ENCODE measurements around the gene HIGD1A. TPM values are rescaled to one million over a fixed set of nuclear protein-coding genes. Genes with fewer than 3 reads are reported as not detected.

Gene HIGD1A
- total and polyA plus RNA-seq, 2 of the 8 experiments (the other 6 are each of a cell fraction or from before 2014, with no cell fraction given) = 67.3 to 95.4 TPM

DNA sequence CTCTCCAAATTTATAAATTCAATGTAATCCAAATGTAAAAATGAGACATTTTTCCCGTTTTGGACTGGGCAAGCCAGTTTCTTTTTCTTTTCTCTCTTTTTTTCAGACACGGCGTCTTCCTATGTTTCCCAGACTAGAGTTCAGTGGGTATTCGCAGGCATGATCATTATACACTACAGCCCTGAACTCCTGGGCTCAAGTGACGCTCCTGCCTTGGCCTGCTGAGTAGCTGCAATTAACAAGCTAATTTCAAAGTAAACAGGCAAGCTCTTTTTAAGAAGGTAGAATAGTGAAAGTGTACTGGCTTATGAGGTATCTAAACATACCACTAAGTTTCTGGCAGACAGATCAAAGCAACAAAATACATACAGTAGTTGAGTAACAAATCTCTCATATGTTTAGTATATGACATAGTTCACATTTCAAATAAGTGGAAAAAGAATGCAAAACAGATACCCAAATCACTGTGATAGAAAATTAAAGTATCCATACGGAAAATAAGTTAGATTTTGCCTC lies 13.5 kb downstream of the HIGD1A start:
- Histone ChIP-seq H3K14ac (ENCODE audit: insufficient read length) (no peak overlapping the region), H3K23ac (ENCODE audit: insufficient read length) (no peak overlapping the region), H2BK5ac (ENCODE audit: low read depth, low read length) (no peak overlapping the region), H4K20me1 (replicated peaks in 1 of 2; ENCODE audit: control insufficient read depth in 1 of 2, insufficient read depth in 2 of 2, low read length in 2 of 2) (peaks cover 0 to 4% of the 10 kb centered on the region in 2 experiments), H4K8ac (ENCODE audit: extremely low read depth, insufficient read depth, low read length) (no peak overlapping the region), H2BK120ac (replicated peaks; ENCODE audit: low read depth, low read length) (no peak overlapping the region), H3K27ac (ENCODE audit: low read depth, low read length) (no peak overlapping the region), H4K91ac (replicated peaks; ENCODE audit: insufficient read length, low read length) (no peak overlapping the region), H3K23me2 (ENCODE audit: low read depth, low read length) (no peaks in the 10 kb centered on the region), H2AK5ac (ENCODE audit: low read depth, low read length) (no peak overlapping the region), H3K79me1 (ENCODE audit: low read depth, low read length) (no peaks in the 10 kb centered on the region; the same call in 1 of the 2 replicates), H2AFZ (ENCODE audit: low read length) (no peak overlapping the region), H3K9me3 (ENCODE audit: insufficient read depth in 2 of 2, low read depth in 1 of 2, low read length in 1 of 2) (no peaks in the 10 kb centered on the region), H3K4me1 (replicated peaks in 1 of 4; ENCODE audit: control insufficient read depth in 3 of 4, insufficient read depth in 4 of 4, low read length in 3 of 4) (peaks cover 0 to 3% (median 0%) of the 10 kb centered on the region in 4 experiments; a peak in 2 of 7 replicates), H2BK20ac (ENCODE audit: low read length) (no peak overlapping the region), H4K5ac (ENCODE audit: insufficient read length, low read depth, low read length) (no peak overlapping the region), H3K4me3 (ENCODE audit: extremely low read depth in 1 of 4, insufficient read depth in 2 of 4, low read depth in 3 of 4, low read length in 4 of 4) (no peak overlapping the region), H2BK12ac (ENCODE audit: low read depth, low read length) (no peak overlapping the region), H2BK15ac (ENCODE audit: low read length) (no peak overlapping the region), H3K4ac (replicated peaks; ENCODE audit: insufficient read length, low read depth, low read length) (no peak overlapping the region), H3K36me3 (ENCODE audit: control insufficient read depth in 2 of 4, insufficient read depth in 4 of 4, low read length in 3 of 4) (peaks cover 3 to 23% (median 12%) of the 10 kb centered on the region in 4 experiments; a peak in 5 of 8 replicates), H3K56ac (replicated peaks; ENCODE audit: insufficient read length, low read depth, low read length) (no peak overlapping the region), H3K9ac (replicated peaks in 1 of 4; ENCODE audit: extremely low read depth in 1 of 4, low read depth in 3 of 4, low read length in 3 of 4) (no peak overlapping the region), H3K27me3 (replicated peaks in 1 of 4; ENCODE audit: control insufficient read depth in 3 of 4, extremely low read depth in 1 of 4, insufficient read depth in 3 of 4, low read length in 3 of 4) (no peaks in the 10 kb centered on the region), H3K18ac (ENCODE audit: extremely low read depth, low read length) (no peak overlapping the region), H3K79me2 (ENCODE audit: control insufficient read depth in 1 of 2, insufficient read depth in 2 of 2, low read length in 2 of 2) (peaks cover 0 to 40% of the 10 kb centered on the region in 2 experiments; a peak in 2 of 4 replicates), H3K4me2 (ENCODE audit: insufficient read depth in 1 of 2, low read depth in 2 of 2, low read length in 2 of 2) (no peak overlapping the region)
- CTCF ChIA-PET (ENCODE audit: partially characterized antibody) = interaction anchor here (0.9 to 2.0 kb wide), 2 partner anchors 10 to 11 kb away, joined by 6 to 9 read pairs; no protein-coding TSS in a partner anchor
- POLR2A ChIA-PET (ENCODE audit: partially characterized antibody) = no interaction called here
- FAIRE-seq = no peak
- 77% methylated on average over 6 of the region's 6 CpGs; no CpG with 5 or more reads in 1 of the 2 experiments for WGBS, 2 experiments (ENCODE audit: extremely low coverage in 1 of 2, insufficient coverage in 1 of 2, insufficient read length in 1 of 2, insufficient replicate concordance in 2 of 2, low coverage in 1 of 2, low lambda C conversion rate in 2 of 2, missing lambda C conversion rate in 1 of 2)
- no peak for DNase-seq (ENCODE audit: low read depth in 1 of 2, low spot score in 2 of 2)
- TF ChIP-seq, protein P1, sequence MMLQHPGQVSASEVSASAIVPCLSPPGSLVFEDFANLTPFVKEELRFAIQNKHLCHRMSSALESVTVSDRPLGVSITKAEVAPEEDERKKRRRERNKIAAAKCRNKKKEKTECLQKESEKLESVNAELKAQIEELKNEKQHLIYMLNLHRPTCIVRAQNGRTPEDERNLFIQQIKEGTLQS (IDR thresholded peaks at IDR 0.05; ENCODE audit: insufficient read depth, low read depth, low read length) = no peak
- TF ChIP-seq KDM1A (IDR thresholded peaks at IDR 0.05; ENCODE audit: borderline replicate concordance, low read length) (no peak), SUZ12 (IDR thresholded peaks at IDR 0.05; ENCODE audit: low read length) (no peak), FOSL1 (IDR thresholded peaks at IDR 0.05; ENCODE audit: insufficient read depth, low read depth, low read length) (no peak), KDM5A (IDR thresholded peaks at IDR 0.05; ENCODE audit: low read length) (no peak), YY1 (IDR thresholded peaks at IDR 0.05; ENCODE audit: low read depth, low read length) (no peak), ZNF274 (IDR thresholded peaks at IDR 0.05; ENCODE audit: borderline replicate concordance, extremely low read depth, low read length) (no peak), SRF (IDR thresholded peaks at IDR 0.05; ENCODE audit: low read depth, low read length) (no peak), BACH1 (IDR thresholded peaks at IDR 0.05; ENCODE audit: low read length) (no peak)
- TF ChIP-seq, protein P2, sequence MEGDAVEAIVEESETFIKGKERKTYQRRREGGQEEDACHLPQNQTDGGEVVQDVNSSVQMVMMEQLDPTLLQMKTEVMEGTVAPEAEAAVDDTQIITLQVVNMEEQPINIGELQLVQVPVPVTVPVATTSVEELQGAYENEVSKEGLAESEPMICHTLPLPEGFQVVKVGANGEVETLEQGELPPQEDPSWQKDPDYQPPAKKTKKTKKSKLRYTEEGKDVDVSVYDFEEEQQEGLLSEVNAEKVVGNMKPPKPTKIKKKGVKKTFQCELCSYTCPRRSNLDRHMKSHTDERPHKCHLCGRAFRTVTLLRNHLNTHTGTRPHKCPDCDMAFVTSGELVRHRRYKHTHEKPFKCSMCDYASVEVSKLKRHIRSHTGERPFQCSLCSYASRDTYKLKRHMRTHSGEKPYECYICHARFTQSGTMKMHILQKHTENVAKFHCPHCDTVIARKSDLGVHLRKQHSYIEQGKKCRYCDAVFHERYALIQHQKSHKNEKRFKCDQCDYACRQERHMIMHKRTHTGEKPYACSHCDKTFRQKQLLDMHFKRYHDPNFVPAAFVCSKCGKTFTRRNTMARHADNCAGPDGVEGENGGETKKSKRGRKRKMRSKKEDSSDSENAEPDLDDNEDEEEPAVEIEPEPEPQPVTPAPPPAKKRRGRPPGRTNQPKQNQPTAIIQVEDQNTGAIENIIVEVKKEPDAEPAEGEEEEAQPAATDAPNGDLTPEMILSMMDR (IDR thresholded peaks at IDR 0.05; ENCODE audit: control extremely low read depth in 1 of 3, insufficient read depth in 1 of 3, low read depth in 1 of 3, low read length in 3 of 3) = no peak

All from H1 (cell line).